ENCODE measurements around the gene TMIGD1.

Gene TMIGD1

DNA sequence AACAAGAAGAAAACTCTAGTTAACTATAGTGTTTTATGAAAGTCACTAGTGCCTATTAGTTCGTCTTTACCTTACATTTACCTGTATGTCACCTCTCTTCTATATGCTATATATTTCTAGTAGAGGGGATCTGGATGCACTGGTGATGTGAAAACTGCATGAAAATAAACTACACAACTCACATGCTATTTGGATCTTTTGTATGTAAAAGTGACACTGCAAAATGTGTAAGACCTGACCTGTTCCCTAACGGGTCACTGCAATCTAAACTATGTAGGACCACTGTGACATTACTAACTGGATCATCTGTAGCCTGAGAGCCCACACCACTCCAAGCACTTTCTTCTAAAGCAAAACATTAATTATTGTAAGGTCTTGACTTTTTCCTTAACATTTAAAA is 43.8 kb downstream of the TMIGD1 start:
- no peak for DNase-seq

- no peak for DNase-seq
Observed at GRCh38 chr17:30279156-30279555, 54.7 kb downstream of the TMIGD1 start.

- peak; percentile 21 for DNase-seq
Observed at GRCh38 chr17:30278032-30278431, 55.8 kb downstream of the TMIGD1 start.

GRCh38 chr17:30275911-30276310 is 57.9 kb downstream of the TMIGD1 start:
- DNase-seq: no peak

DNA sequence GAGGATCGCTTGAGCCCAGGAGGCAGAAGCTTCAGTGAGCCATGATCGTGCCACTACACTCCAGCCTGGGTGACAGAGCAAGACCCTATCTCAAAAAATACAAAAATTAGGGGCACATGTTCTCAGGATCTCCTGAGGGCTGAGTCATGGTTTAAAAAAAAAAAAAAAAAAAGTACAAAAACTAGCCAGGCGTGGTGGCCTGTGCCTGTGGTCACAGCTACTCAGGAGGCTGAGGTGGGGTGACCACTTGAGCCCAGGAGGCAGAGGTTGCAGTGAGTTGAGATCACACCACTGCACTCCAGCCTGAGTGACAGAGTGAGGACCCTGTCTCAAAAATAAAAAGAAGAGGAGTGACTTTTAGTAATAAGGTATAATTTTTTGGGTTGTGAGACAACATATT is 59.0 kb downstream of the TMIGD1 start:
- DNase-seq: no peak

- no peak for DNase-seq
Observed at GRCh38 chr17:30273373-30273772, 60.5 kb downstream of the TMIGD1 start.

GRCh38 chr17:30271102-30271501 is 62.8 kb downstream of the TMIGD1 start:
- DNase-seq: no peak

GRCh38 chr17:30267625-30268024 is 66.2 kb downstream of the TMIGD1 start:
- no peak for DNase-seq
